ENCODE measurements around the gene ZNF593.

ZNF593 gene

GRCh38 chr1:26171084-26172072 lies 1.7 kb downstream of the ZNF593 start, which contains the start of gene ZNF593OS:
TSS of gene ZNF593OS (minus strand) at chr1:26171832. CDS start at chr1:26171661, 171 bp downstream.
- Histone ChIP-seq H3K27me3 (ENCODE audit: control insufficient read depth in 1 of 2, insufficient read depth in 2 of 2, low read length in 2 of 2) (no peaks in the 10 kb centered on the region), H3K4me3 (ENCODE audit: low read depth in 1 of 2, low read length in 2 of 2) (peak within 1 kb of the TSS; percentile 84 to 94), H3K9me3 (ENCODE audit: control insufficient read depth in 1 of 2, low read length in 2 of 2) (no peaks in the 10 kb centered on the region), H3K4me1 (ENCODE audit: control insufficient read depth in 1 of 2, insufficient read depth in 2 of 2, low read length in 2 of 2) (peaks cover 11 to 17% of the 10 kb centered on the region in 2 donors), H3K27ac (ENCODE audit: low read depth, low read length) (no peak within 1 kb of the TSS), H3K9ac (ENCODE audit: low read depth in 1 of 2, low read length in 2 of 2) (peak within 1 kb of the TSS; percentile 86 to 96), H3K36me3 (ENCODE audit: control insufficient read depth in 1 of 2, insufficient read depth in 2 of 2, low read length in 2 of 2) (no peaks in the 10 kb centered on the region)

- Histone ChIP-seq H3K27me3 (ENCODE audit: control insufficient read depth in 1 of 2, insufficient read depth in 2 of 2, low read length in 2 of 2) (no peaks in the 10 kb centered on the region), H3K9ac (ENCODE audit: low read depth in 1 of 2, low read length in 2 of 2) (no peak overlapping the region), H3K4me1 (ENCODE audit: control insufficient read depth in 1 of 2, insufficient read depth in 2 of 2, low read length in 2 of 2) (peaks cover 8 to 18% of the 10 kb centered on the region in 2 donors), H3K27ac (ENCODE audit: low read depth, low read length) (no peak overlapping the region), H3K36me3 (ENCODE audit: control insufficient read depth in 1 of 2, insufficient read depth in 2 of 2, low read length in 2 of 2) (peaks cover 0 to 3% of the 10 kb centered on the region in 2 donors), H3K9me3 (ENCODE audit: control insufficient read depth in 1 of 2, low read length in 2 of 2) (no peaks in the 10 kb centered on the region), H3K4me3 (ENCODE audit: low read depth in 1 of 2, low read length in 2 of 2) (no peak overlapping the region)
Measured at GRCh38 chr1:26175346-26175745, 5.6 kb downstream of the ZNF593 start.

DNA sequence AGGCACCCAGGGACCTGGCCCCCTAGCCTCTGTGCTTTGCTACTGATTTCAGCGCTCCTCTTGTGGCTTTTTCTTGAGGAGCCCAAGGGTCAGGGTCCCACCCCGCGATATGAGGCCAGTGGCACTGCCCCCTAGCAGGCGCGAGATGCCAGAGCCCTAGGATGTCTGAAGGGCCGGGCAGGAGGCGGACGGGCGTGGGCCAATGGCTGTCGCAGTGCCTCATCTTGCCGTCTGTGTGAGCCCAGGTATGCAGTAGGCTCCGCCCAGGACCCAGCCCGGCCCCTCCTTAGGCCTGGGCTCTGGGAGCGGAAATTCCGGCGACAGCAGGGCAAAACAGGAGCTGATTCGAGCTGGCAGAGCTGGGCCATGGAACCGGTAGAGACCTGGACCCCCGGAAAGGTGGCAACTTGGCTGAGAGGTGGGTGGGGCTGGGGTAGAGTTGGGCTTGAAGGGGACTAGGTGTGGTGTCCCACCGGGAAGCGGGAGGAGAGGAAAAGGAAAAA lies 7.5 kb downstream of the ZNF593 start, which contains the start of gene CNKSR1:
Gene CNKSR1, plus strand, starts transcription at position 310 of the 503 bp plus-strand sequence. Its CDS starts 57 bp downstream, at position 367.
- Histone ChIP-seq H3K9me3 (ENCODE audit: control insufficient read depth in 1 of 2, low read length in 2 of 2) (no peaks in the 10 kb centered on the region), H3K4me1 (ENCODE audit: control insufficient read depth in 1 of 2, insufficient read depth in 2 of 2, low read length in 2 of 2) (peaks cover 3 to 10% of the 10 kb centered on the region in 2 donors), H3K27ac (ENCODE audit: low read depth, low read length) (peak within 1 kb of the TSS; percentile 62), H3K4me3 (ENCODE audit: low read depth in 1 of 2, low read length in 2 of 2) (peak within 1 kb of the TSS; percentile 62 to 66), H3K27me3 (ENCODE audit: control insufficient read depth in 1 of 2, insufficient read depth in 2 of 2, low read length in 2 of 2) (no peaks in the 10 kb centered on the region), H3K9ac (ENCODE audit: low read depth in 1 of 2, low read length in 2 of 2) (peak within 1 kb of the TSS; percentile 60 to 65), H3K36me3 (ENCODE audit: control insufficient read depth in 1 of 2, insufficient read depth in 2 of 2, low read length in 2 of 2) (peaks cover 0 to 12% of the 10 kb centered on the region in 2 donors)

DNA sequence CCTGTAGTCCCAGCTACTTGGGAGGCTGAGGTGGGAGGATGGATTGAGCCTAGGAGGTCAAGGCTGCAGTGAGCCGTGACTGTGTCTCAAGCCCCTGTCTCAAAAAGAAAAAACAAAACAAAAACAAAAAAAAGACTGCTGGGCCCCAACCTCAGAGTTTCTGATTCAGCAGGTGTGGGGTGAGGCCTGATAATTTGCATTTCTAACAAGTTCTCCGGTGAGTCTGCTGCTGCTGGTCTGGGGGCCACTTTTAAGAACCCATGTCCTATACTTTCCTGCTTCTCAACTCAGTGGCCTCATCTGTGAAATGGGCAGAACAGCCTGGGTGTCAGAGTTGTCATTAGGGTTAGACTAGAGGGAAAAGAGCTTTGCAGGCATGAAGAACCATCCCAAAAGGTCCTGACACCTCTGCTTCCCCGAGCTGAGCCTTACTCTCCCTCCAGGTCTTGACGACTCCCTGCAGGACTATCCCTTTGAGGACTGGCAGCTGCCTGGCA lies 10.3 kb downstream of the ZNF593 start:
- Histone ChIP-seq H3K27ac (ENCODE audit: low read depth, low read length) (no peak overlapping the region), H3K4me3 (ENCODE audit: low read depth in 1 of 2, low read length in 2 of 2) (no peak overlapping the region), H3K9ac (ENCODE audit: low read depth in 1 of 2, low read length in 2 of 2) (no peak overlapping the region), H3K9me3 (ENCODE audit: control insufficient read depth in 1 of 2, low read length in 2 of 2) (no peaks in the 10 kb centered on the region), H3K4me1 (ENCODE audit: control insufficient read depth in 1 of 2, insufficient read depth in 2 of 2, low read length in 2 of 2) (peaks cover 3 to 10% of the 10 kb centered on the region in 2 donors), H3K27me3 (ENCODE audit: control insufficient read depth in 1 of 2, insufficient read depth in 2 of 2, low read length in 2 of 2) (no peaks in the 10 kb centered on the region), H3K36me3 (ENCODE audit: control insufficient read depth in 1 of 2, insufficient read depth in 2 of 2, low read length in 2 of 2) (peaks cover 0 to 31% of the 10 kb centered on the region in 2 donors)

GRCh38 chr1:26181586-26182382 lies 12.1 kb downstream of the ZNF593 start:
- Histone ChIP-seq H3K27me3 (ENCODE audit: control insufficient read depth in 1 of 2, insufficient read depth in 2 of 2, low read length in 2 of 2) (no peaks in the 10 kb centered on the region), H3K9me3 (ENCODE audit: control insufficient read depth in 1 of 2, low read length in 2 of 2) (no peaks in the 10 kb centered on the region), H3K9ac (ENCODE audit: low read depth in 1 of 2, low read length in 2 of 2) (no peak overlapping the region), H3K36me3 (ENCODE audit: control insufficient read depth in 1 of 2, insufficient read depth in 2 of 2, low read length in 2 of 2) (peaks cover 0 to 32% of the 10 kb centered on the region in 2 donors), H3K27ac (ENCODE audit: low read depth, low read length) (no peak overlapping the region), H3K4me1 (ENCODE audit: control insufficient read depth in 1 of 2, insufficient read depth in 2 of 2, low read length in 2 of 2) (peaks cover 3 to 10% of the 10 kb centered on the region in 2 donors), H3K4me3 (ENCODE audit: low read depth in 1 of 2, low read length in 2 of 2) (no peak overlapping the region)

GRCh38 chr1:26182383-26182696 lies 12.6 kb downstream of the ZNF593 start:
- Histone ChIP-seq H3K36me3 (ENCODE audit: control insufficient read depth in 1 of 2, insufficient read depth in 2 of 2, low read length in 2 of 2) (peaks cover 0 to 37% of the 10 kb centered on the region in 2 donors), H3K4me3 (ENCODE audit: low read depth in 1 of 2, low read length in 2 of 2) (no peak overlapping the region), H3K27me3 (ENCODE audit: control insufficient read depth in 1 of 2, insufficient read depth in 2 of 2, low read length in 2 of 2) (no peaks in the 10 kb centered on the region), H3K9ac (ENCODE audit: low read depth in 1 of 2, low read length in 2 of 2) (no peak overlapping the region), H3K4me1 (ENCODE audit: control insufficient read depth in 1 of 2, insufficient read depth in 2 of 2, low read length in 2 of 2) (peaks cover 0 to 6% of the 10 kb centered on the region in 2 donors), H3K27ac (ENCODE audit: low read depth, low read length) (no peak overlapping the region), H3K9me3 (ENCODE audit: control insufficient read depth in 1 of 2, low read length in 2 of 2) (no peaks in the 10 kb centered on the region)

DNA sequence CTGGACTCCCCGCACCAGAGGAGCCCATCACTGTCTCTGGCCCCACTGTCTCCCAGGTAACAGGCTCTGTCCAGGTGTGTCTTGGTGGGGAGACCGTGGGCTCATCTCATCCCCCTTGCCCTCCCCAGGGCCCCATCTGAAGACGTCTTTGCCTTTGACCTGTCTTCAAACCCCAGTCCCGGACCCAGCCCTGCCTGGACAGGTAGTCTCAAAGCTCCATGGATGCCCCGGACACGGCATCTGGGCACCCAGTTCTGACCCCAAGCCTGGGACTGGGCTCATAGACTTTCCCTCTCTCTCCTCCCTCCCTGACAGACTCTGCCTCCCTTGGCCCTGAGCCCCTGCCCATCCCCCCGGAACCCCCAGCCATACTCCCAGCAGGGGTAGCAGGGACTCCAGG lies 14.4 kb downstream of the ZNF593 start:
- Histone ChIP-seq H3K27ac (ENCODE audit: low read depth, low read length) (no peak overlapping the region), H3K9ac (ENCODE audit: low read depth in 1 of 2, low read length in 2 of 2) (no peak overlapping the region), H3K36me3 (ENCODE audit: control insufficient read depth in 1 of 2, insufficient read depth in 2 of 2, low read length in 2 of 2) (peaks cover 0 to 51% of the 10 kb centered on the region in 2 donors), H3K4me3 (ENCODE audit: low read depth in 1 of 2, low read length in 2 of 2) (no peak overlapping the region), H3K27me3 (ENCODE audit: control insufficient read depth in 1 of 2, insufficient read depth in 2 of 2, low read length in 2 of 2) (no peaks in the 10 kb centered on the region), H3K9me3 (ENCODE audit: control insufficient read depth in 1 of 2, low read length in 2 of 2) (no peaks in the 10 kb centered on the region), H3K4me1 (ENCODE audit: control insufficient read depth in 1 of 2, insufficient read depth in 2 of 2, low read length in 2 of 2) (no peaks in the 10 kb centered on the region)

GRCh38 chr1:26184883-26185282 lies 15.2 kb downstream of the ZNF593 start:
- H3K9ac ChIP-seq (ENCODE audit: low read depth in 1 of 2, low read length in 2 of 2): no peak overlapping the region
- no peaks in the 10 kb centered on the region for H3K27me3 ChIP-seq (ENCODE audit: control insufficient read depth in 1 of 2, insufficient read depth in 2 of 2, low read length in 2 of 2)
- H3K9me3 ChIP-seq (ENCODE audit: control insufficient read depth in 1 of 2, low read length in 2 of 2): no peaks in the 10 kb centered on the region
- no peaks in the 10 kb centered on the region for H3K4me1 ChIP-seq (ENCODE audit: control insufficient read depth in 1 of 2, insufficient read depth in 2 of 2, low read length in 2 of 2)
- H3K27ac ChIP-seq (ENCODE audit: low read depth, low read length): no peak overlapping the region
- no peak overlapping the region for H3K4me3 ChIP-seq (ENCODE audit: low read depth in 1 of 2, low read length in 2 of 2)
- peaks cover 0 to 52% of the 10 kb centered on the region in 2 donors for H3K36me3 ChIP-seq (ENCODE audit: control insufficient read depth in 1 of 2, insufficient read depth in 2 of 2, low read length in 2 of 2)

GRCh38 chr1:26187882-26188281 lies 18.2 kb downstream of the ZNF593 start:
- Histone ChIP-seq H3K4me3 (ENCODE audit: low read depth in 1 of 2, low read length in 2 of 2) (no peak overlapping the region), H3K27me3 (ENCODE audit: control insufficient read depth in 1 of 2, insufficient read depth in 2 of 2, low read length in 2 of 2) (no peaks in the 10 kb centered on the region), H3K36me3 (ENCODE audit: control insufficient read depth in 1 of 2, insufficient read depth in 2 of 2, low read length in 2 of 2) (peaks cover 0 to 34% of the 10 kb centered on the region in 2 donors), H3K9ac (ENCODE audit: low read depth in 1 of 2, low read length in 2 of 2) (no peak overlapping the region), H3K27ac (ENCODE audit: low read depth, low read length) (no peak overlapping the region), H3K4me1 (ENCODE audit: control insufficient read depth in 1 of 2, insufficient read depth in 2 of 2, low read length in 2 of 2) (no peaks in the 10 kb centered on the region), H3K9me3 (ENCODE audit: control insufficient read depth in 1 of 2, low read length in 2 of 2) (no peaks in the 10 kb centered on the region)
